Measurements from ENCODE around the gene CCDC47.
A peak's percentile ranks its signal among the peaks of the same experiment; 100 is the strongest.

CCDC47 gene

DNA sequence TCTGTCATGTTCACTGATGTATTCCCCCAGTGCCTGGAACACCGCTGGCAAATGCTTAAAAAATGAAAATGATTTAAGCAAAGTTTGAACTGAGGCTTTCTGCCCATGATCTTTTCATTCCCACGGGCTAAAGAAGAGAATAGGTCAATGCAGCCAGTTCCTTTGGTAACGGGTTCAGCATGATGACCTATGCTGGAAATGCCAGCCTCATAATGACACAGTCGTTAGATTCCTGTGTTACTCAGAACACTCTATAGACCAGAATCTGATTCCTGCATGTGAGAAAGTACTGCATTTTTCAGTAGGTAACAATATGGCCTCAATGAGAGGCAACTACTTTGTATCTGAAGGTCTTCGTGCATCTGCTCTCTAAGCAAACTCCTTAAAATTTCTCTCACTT lies 54.4 kb downstream of the CCDC47 start:
- DNase-seq, result no peak

DNA sequence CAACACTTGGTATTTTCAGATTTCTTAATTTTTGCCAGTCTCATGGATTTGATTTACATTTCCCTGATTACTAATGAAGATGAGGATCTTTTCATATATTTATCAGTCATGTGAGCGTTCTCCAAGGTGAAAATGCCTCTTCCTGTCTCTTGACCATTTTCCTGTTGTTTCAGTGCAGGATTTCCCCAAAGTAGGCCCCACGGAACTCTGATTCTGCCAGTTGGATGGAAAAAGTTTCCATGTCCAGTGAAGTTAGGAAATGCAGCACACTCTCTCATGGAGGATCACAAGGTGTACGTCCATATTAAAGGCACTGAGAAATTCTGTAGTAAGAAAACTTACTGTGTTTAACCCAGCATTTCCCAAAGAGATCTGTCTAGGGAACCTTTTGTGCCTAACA lies 57.0 kb downstream of the CCDC47 start:
- DNase-seq, result no peak

GRCh38 chr17:63714550-63715277 lies 58.7 kb downstream of the CCDC47 start:
- DNase-seq, result no peak

- no peak for DNase-seq
Measured at GRCh38 chr17:63709110-63709509, 64.3 kb downstream of the CCDC47 start.

GRCh38 chr17:63707151-63707550 lies 66.2 kb downstream of the CCDC47 start:
- no peak for DNase-seq

- DNase-seq, result no peak
Measured at GRCh38 chr17:63706336-63707082, 66.9 kb downstream of the CCDC47 start.

DNA sequence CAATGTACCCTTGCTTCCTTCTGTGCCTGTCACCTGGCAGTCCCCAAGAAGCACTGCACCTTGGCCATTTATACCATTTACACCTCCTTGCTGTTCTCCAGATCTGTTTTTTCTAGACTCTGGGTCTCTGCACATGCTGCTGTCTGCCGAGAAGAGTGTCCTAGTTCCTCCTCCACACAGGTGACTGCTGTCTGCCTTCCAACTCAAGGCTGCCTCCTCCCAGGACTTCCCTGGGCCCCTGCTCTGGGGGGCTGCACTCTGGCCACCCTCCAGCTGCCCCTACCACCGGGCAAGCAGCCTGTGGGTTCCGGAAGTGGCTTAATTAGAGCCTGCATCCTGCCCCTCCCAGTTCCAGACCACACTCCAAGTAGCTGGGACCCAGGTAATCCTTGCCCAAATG lies 67.7 kb downstream of the CCDC47 start:
- no peak for DNase-seq

GRCh38 chr17:63704836-63705235 lies 68.6 kb downstream of the CCDC47 start:
- DNase-seq, result no peak

DNA sequence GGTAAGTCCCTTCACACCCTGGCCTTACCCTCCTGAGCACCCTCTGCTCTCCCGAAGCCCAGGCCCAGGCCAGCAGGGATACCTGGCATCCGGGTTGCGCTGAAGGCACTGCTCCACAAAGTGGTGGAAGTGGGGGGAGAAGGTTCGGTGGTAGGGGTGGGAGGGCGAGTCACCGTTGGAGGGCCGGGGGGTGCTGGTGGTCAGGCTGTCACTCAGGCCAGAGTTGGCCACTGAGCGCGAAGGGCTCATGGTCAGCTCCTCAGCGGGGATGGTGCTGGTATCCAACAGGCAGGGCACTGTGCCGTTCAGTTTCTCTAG lies 69.2 kb downstream of the CCDC47 start:
- DNase-seq, result no peak

GRCh38 chr17:63703556-63704258 lies 69.7 kb downstream of the CCDC47 start:
- DNase-seq, result no peak

GRCh38 chr17:63703029-63703428 lies 70.4 kb downstream of the CCDC47 start:
- DNase-seq, result no peak

DNA sequence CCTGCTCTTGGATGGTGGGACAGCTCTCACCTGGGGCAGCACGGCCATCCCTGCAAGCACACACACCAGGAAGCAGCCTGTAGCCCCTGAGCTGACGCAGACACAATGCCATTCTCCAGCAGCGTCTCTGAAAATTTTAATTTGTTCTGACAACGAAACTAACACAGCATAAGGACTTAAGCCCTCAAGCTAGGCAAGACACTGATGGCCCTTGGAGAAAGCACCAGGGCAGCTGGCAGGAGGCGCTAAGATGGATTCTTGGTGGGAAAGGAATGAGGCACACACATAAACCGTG lies 70.7 kb downstream of the CCDC47 start:
- no peak for DNase-seq

DNA sequence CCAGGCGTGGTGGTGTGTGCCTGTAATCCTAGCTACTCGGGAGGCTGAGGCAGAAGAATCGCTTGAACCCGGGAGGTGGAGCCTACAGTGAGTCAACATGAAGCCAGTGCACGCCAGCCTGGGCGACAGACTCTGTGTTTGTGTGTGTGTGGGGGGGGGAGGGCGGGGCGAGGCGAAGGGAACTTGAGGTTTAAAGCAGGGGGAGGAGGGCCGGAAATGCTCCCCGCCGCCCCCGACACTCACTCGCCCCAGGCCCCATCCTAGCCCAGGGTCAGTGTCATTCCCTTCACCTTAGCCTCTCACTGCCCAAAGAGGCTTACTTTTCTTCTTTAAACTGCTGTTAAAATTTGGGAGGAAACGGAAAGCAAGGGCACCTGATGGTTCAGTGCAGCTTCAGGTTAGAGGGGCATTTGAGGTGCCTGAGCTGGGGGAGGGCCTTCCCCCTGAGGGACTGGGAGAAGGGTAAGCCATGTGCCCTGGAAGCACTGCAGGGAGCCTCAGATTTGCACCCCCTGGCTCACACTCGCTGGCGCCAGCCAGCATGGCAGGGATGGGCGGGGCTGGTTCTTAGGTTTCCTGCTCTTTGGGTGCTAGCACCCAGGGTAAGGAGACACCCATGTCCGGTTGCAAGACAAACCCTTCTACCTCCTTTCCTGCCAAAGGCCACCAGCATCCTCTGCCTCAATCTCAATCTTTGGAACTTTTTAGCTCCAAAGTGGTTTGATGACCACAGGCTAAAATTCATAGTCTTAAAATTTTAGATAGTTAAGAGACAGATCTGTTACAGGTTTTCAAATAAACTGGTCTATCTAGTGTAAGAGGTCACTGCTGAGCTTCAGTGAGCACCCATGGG lies 71.3 kb downstream of the CCDC47 start:
- DNase-seq, result no peak

GRCh38 chr17:63701456-63701820 lies 72.0 kb downstream of the CCDC47 start:
- no peak for DNase-seq

DNA sequence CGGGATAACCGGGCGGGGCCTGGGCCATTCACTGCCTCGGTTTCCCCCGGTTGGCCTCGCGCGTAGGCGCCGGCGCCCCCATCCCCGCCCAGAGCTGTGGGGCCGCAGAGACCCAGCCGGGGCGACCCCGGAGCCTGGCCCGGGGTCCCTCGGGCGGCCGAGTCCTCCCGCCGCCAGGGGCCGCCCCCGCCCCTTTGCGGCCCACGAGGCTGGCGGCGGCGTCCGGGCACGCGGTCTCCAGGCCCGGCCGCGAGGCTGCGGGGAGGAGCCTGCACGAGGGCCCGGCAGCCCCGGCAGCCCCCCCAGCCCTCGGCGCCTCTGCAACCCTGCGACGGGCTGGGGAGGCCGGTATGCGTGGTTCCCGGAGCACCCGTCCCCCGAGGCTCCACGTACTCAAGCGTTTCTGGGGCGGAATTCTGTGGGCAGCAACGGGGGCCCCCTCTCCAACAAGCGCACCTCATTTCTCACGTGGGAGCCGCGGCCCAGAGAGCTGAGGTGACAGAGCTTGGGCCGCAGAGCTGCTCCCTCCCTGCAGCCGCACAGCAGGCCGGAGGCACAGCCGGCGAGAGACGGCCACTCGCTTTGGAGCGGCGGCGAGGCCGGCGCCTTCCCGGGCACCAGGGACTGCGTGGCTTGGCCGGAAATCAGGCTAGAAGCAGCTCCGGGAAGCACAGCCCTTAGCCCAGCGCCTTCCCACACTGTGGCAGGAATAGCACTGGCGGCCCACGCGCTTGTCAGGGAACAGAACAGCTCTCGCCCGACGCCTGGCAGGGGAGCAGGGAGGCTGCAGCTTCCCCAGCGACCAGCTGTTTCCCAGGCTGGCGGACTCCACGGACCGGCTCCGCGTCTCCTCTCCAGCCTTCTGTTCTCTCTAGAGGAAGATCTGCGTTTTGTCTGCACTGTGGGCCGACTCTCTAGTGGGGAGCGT lies 72.6 kb downstream of the CCDC47 start:
- DNase-seq, result peak; percentile 31

DNA sequence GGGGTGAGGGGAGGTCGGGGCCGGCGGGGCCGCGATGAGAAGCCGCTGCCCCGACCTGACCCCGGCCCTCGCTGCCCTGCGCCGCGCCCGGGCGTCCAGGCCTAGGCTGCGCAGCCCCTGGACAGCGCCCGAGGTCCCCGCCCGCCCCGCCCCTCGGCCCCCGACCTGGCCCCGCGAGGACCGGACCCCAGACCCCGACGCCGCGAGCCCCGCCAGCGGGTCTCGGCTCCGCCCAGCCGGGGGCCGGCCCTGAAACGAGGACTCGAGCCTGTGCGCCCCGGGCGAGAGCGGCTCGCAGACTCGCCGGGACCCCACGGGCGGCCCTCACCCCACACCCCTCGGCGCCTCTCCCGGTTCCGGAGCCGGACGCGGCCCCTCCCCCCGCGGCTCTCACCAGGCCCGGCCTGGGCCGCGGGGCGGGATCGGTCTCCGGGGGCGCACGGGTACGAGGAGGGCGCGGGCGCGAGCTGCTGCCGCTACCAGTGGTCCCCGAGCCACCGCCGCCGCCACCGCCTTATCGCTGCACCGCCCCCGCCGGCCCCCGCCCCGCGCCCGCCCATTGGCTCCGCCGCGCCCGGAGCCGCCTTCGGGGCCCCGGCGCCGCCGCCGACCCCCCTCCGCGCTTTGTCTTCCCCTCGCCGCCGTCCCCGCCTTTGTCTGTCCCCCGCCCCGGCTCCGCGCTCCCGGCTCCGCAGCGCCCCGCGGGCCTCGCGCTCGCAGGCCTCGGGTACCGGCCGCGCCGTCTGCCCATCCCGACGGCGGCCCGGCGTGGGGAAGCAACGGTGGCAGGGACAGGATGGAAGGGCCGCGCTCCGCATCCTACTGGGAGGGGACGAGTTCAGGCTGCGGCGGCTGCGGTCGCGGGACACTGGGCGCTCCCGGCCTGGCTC lies 73.5 kb downstream of the CCDC47 start, which contains the start of gene LIMD2:
TSS of gene LIMD2 (minus strand) at position 488 of the 890 bp plus-strand sequence. CDS start 827 bp downstream, outside the sequence.
- DNase-seq, result peak; percentile 45

DNA sequence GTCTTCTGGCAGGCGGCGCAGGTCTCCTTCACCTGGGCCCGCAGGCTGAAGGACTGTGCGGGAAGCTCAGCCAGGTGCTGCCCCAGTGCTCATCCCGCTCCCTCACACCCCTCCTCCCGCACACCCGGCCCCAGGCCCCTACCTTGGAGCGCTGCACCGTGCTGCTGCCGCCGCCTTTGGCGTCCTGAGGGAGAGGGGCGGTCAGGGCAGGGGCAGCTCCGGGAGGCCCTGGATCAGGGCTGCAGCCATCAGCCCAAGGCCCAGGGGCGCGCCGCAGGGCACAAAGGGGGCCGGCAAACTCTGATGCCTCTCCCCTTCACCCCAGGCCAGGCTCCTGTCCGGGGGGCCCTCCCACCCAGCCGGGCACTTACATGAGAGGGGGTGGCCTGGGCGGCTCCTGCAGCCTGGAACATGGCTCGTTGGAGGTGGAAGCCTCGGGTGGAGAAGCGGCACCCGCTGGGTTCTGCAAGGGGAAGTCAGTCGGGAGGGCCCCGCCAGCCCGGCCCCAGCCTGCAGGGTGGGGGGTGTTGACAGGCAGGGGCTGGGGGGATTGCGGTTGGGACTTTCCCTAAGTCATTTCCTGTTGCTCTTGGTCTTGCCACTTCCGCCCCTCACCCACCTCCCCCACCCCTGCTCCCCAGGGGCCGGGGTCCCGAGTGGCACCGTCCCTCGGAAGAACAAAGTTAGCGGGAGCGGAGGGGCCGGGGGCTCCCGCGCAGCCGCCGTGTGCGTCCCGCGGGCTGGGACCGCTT lies 74.3 kb downstream of the CCDC47 start:
- no peak for DNase-seq

DNA sequence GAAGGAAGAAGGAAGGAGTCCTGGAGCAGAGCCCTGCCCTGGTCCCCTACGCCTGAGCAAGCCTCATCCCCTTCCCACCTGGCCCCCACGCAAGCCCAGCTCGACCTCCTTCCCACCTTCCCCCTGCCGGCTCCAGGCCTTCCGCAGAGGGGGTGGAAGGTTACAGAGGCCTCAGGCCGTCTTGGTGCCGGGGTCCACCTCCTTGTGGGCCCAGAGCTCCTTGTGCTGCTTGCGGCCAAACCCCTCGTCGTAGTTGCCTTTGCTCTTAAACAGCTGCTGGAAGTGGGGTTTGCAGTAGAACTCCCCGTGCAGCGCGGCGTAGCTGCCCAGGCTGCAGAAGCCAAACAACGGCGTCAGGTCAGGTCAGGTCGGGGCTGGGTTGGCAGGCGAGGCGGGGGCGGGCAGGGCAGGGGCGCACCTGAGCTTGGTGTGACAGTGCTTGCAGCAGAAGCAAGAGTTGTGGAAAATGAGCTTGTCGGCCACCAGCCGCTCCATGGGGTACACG lies 75.0 kb downstream of the CCDC47 start:
- DNase-seq, result no peak

- DNase-seq, result peak; percentile 39
Measured at GRCh38 chr17:63697341-63698286, 75.8 kb downstream of the CCDC47 start.

All from NCI-H1694 (cell line).